Esophagus squamous epithelium (tissue), 4 donors: ENCODE measurements around the gene C1orf141.

Source experiments
- CTCF ChIP-seq, 6 experiments: fragments of 450-650 bp in 4 of 6; fragments of 200-600 bp in 2 of 6; sonication (generic) in 2 of 6; IDR thresholded peaks; one replicate each; pipeline ENCODE4 v1.5.1; 2016 to 2019; ENCODE audit warnings: antibody characterized with exemption in 6 of 6, mild to moderate bottlenecking in 4 of 6, moderate library complexity in 4 of 6
- POLR2A ChIP-seq, 4 donors: fragments of 450-650 bp; IDR thresholded peaks; one replicate each; pipeline ENCODE4 v1.6.1; 2017; ENCODE audit warnings: antibody characterized with exemption in 4 of 4, mild to moderate bottlenecking in 4 of 4, moderate library complexity in 3 of 4

GRCh38 chr1:67159233-67159632, 24.5 kb upstream of the C1orf141 start:
- TF ChIP-seq CTCF (IDR thresholded peaks at IDR 0.05) (no peak), POLR2A (IDR thresholded peaks at IDR 0.05) (no peak)
